Heart left ventricle (tissue), 16 donors: ENCODE data around the gene EMID1. TPM values are rescaled to one million over a fixed set of nuclear protein-coding genes. Genes with fewer than 3 reads are reported as not detected.

Experiments
- ATAC-seq, 4 donors: fragments of 200-7000 bp; cut with Tn5 transposase; one replicate each; pipeline ENCODE4 v1.9.1; 2020 to 2022; ENCODE audit warnings: moderate library complexity in 4 of 4, mild to moderate bottlenecking in 3 of 4, moderate number of reproducible peaks in 1 of 4
- DNase-seq, 5 donors: peaks; one replicate each; pipeline ENCODE4 v3.0.0-alpha.2; 2020
- H3K27ac ChIP-seq, 12 donors: fragments of 200-600 bp; sonication (generic) in 4 of 12; one replicate each; pipeline versions ENCODE4 v1.5.0 to v1.8.0; 2016 to 2022; ENCODE audit warnings: mild to moderate bottlenecking in 2 of 12
- H3K27me3 ChIP-seq, 9 donors: fragments of 200-600 bp; sonication (generic) in 2 of 9; one replicate each; pipeline versions ENCODE4 v1.5.1 to v1.8.0; 2016 to 2022; ENCODE audit warnings: mild to moderate bottlenecking in 3 of 9
- H3K36me3 ChIP-seq, 9 donors: fragments of 200-600 bp; sonication (generic) in 2 of 9; one replicate each; pipeline versions ENCODE4 v1.5.0 to v1.8.0; 2018 to 2022; ENCODE audit warnings: mild to moderate bottlenecking in 2 of 9
- H3K4me1 ChIP-seq, 12 donors: fragments of 200-600 bp; sonication (generic) in 4 of 12; one replicate each; pipeline versions ENCODE4 v1.5.0 to v1.8.0; 2016 to 2022; ENCODE audit warnings: mild to moderate bottlenecking in 3 of 12
- H3K4me3 ChIP-seq, 12 donors: fragments of 200-600 bp; sonication (generic) in 4 of 12; one replicate each; pipeline versions ENCODE4 v1.5.0 to v1.8.0; 2017 to 2022; ENCODE audit warnings: mild to moderate bottlenecking in 9 of 12, moderate library complexity in 4 of 12
- H3K9me3 ChIP-seq, 12 donors: fragments of 200-600 bp; sonication (generic) in 4 of 12; one replicate each; pipeline versions ENCODE4 v1.5.0 to v1.8.0; 2016 to 2022; ENCODE audit warnings: mild to moderate bottlenecking in 1 of 12
- POLR2A ChIP-seq, 2 donors: fragments of 450-650 bp; IDR thresholded peaks; one replicate each; pipeline ENCODE4 v1.6.1; 2017; ENCODE audit warnings: antibody characterized with exemption in 2 of 2, mild to moderate bottlenecking in 2 of 2, moderate library complexity in 2 of 2
- whole genome bisulfite sequencing, 4 donors: extraction: QIAGEN DNeasy Blood & Tissue Kit in 2 of 4; methylation state at CpG; one replicate each; pipeline versions ENCODE4 v1.1.5 to v1.1.7; 2013 to 2018; 5-methylcytosine and 5-hydroxymethylcytosine counted together
- intact Hi-C, 10 donors: fragments of 100-400 bp; cut with DNase I; formaldehyde crosslinking; loops; one replicate each; pipeline versions ENCODE4 v1.11.1 to v1.14.2; 2022
- polyA plus RNA-seq, 2 donors: library from polyadenylated mRNA; stranded (reverse); fragments of 200-250 nt; gene quantifications; one replicate each; pipeline ENCODE4 v1.2.3, GENCODE V29; 2013
- total RNA-seq, 9 donors: library from RNA; depleted of rRNA in 2 of 9; stranded (reverse); fragments of >200 nt in 2 of 9; fragmentation: NEBNext Ultra II Directional in 3 of 9; extraction: Animal tissue kit (Norgen Biotek cat#: 25700) in 3 of 9; gene quantifications; one replicate each; pipeline versions ENCODE4 v1.1.0 to v1.2.4, GENCODE V29; 2016 to 2023
- TF ChIP-seq, protein P1 (sequence below), 12 donors: fragments of 200-600 bp; sonication (generic) in 4 of 12; IDR thresholded peaks; one replicate each; pipeline versions ENCODE4 v1.5.0 to v1.8.0; 2018 to 2022; ENCODE audit warnings: antibody characterized with exemption in 12 of 12, mild to moderate bottlenecking in 5 of 12
- donor health status: ischemic (EF 13 %, LVEDD 7.1; RV severe dilation, severe dysfunction).
- donor health status: healthy with polysubstance abuse.
- donor health status: DM: no; HTN: yes; CAD: no.
- donor health status: DM: no; HTN: no; CAD: no.
- donor health status: ischemic (EF 25% LVEDD 6.9; RV normal size, moderate dysfunction).
- donor health status: ischemic (EF 25% LVEDD 5.7; RV mildly dilated, moderate dysfunction).
- donor health status: healthy.
- donor health status: DM: yes; HTN: yes; CAD: no.
- donor health status: ischemic (EF 35%, LVEDD 5.7; RV mildly dilated, moderate dysfunction).
- donor health status: nonischemic (EF 11% LVEDD 7.7; RV severe dilation, severe dysfunction).
- donor health status: DM: yes; HTN: yes; CAD: no.
- donor health status: PGD.
- donor health status: ischemic (EF 29% LVEDD 5.4; RV normal size, mild dysfunction).
- donor health status: nonischemic (EF 23%, LVEDD 6.1; RV moderate dilation, normal function).

EMID1 gene
- total and polyA plus RNA-seq, 11 donors: 0.16 to 1.5 (median 0.32) TPM; not detected in 2

DNA sequence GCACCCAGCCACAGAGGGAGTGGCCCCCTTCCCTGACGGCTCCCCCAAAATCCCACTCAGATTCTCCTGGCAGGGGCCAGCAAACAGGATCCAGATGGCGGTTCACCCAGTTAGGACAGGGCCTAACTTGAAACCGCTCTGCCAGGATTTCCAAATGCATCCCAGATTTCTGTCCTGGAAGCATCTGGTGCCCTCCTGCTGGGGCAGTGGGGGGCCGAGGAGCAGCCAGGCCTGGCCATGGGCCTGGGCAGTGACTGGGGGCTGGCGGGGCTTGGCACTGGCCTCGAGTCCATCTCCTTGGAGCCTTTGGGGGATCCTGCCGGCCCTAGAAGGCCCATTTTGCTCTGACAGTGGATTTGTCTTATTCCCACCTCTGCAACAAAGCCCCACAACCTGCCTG is 17.9 kb upstream of the EMID1 start:
- 67 to 88% (median 84%) methylated on average over 1 to 7 of the region's 7 CpGs for WGBS, 4 donors

DNA sequence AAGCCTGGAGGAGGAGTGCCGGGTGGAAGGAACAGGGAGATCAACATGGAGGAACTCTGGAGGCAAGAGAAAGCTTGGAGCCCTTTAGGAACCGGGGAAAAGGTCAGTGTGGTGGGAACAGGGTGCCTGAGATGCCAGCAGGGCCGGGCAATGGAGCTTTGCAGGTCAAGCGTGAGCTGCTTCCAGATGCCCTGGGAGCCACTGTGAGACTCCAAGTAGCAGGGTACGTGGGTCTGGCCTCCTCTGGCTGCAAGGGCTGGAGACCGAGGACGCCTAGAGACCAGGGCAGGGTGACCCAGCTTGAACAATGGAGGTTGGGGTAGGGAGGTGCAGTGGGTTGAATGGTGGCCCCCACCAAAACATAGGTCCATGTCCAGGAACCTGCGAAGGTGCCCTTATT is 15.6 kb upstream of the EMID1 start:
- Histone ChIP-seq H3K27me3 (no peaks in the 10 kb centered on the region), H3K4me1 (peaks cover 0 to 1% (median 0%) of the 10 kb centered on the region in 12 donors), H3K4me3 (no peak overlapping the region), H3K9me3 (peaks cover 0 to 7% (median 0%) of the 10 kb centered on the region in 12 donors), H3K36me3 (no peaks in the 10 kb centered on the region), H3K27ac (no peak overlapping the region)
- TF ChIP-seq, protein P1, sequence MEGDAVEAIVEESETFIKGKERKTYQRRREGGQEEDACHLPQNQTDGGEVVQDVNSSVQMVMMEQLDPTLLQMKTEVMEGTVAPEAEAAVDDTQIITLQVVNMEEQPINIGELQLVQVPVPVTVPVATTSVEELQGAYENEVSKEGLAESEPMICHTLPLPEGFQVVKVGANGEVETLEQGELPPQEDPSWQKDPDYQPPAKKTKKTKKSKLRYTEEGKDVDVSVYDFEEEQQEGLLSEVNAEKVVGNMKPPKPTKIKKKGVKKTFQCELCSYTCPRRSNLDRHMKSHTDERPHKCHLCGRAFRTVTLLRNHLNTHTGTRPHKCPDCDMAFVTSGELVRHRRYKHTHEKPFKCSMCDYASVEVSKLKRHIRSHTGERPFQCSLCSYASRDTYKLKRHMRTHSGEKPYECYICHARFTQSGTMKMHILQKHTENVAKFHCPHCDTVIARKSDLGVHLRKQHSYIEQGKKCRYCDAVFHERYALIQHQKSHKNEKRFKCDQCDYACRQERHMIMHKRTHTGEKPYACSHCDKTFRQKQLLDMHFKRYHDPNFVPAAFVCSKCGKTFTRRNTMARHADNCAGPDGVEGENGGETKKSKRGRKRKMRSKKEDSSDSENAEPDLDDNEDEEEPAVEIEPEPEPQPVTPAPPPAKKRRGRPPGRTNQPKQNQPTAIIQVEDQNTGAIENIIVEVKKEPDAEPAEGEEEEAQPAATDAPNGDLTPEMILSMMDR (IDR thresholded peaks at IDR 0.05): no peak
- TF ChIP-seq POLR2A (IDR thresholded peaks at IDR 0.05): no peak
- no peak for DNase-seq
- no peak for ATAC-seq
- intact Hi-C loops: no loop called here
- 84 to 89% (median 87%) methylated on average over 8 of the region's 8 CpGs for WGBS, 4 donors

More for the DNA sequence above, 17.9 kb upstream of the EMID1 start:
- DNase-seq (no peak), ATAC-seq (no peak)
- Histone ChIP-seq H3K9me3 (no peaks in the 10 kb centered on the region), H3K4me3 (no peak overlapping the region), H3K27ac (no peak overlapping the region), H3K27me3 (no peaks in the 10 kb centered on the region), H3K4me1 (no peaks in the 10 kb centered on the region), H3K36me3 (no peaks in the 10 kb centered on the region)
- no peak for TF ChIP-seq POLR2A (IDR thresholded peaks at IDR 0.05)
- TF ChIP-seq, protein P1 (IDR thresholded peaks at IDR 0.05): no peak
- intact Hi-C loops: no loop called here

DNA sequence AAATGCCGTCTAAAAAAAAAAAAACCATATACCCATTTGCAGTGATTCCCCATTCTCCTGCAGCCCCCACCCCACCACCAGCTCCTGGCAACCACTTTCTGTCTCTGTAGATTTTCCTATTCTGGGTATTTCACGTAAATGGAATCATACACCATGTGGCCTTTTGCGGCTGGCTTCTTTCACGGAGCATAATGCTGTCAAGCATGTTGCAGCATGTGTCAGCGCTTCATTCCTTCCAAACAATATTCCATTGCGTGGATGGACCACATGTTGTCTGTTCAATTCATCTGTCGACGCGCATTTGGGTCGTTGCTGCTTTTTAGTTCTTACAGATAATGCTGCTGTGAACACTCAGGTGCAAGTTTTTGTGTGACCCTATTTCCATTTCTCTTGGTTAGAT is 14.8 kb upstream of the EMID1 start:
- Histone ChIP-seq H3K9me3 (peaks cover 0 to 7% (median 0%) of the 10 kb centered on the region in 12 donors), H3K4me3 (no peak overlapping the region), H3K27me3 (no peaks in the 10 kb centered on the region), H3K4me1 (peaks cover 0 to 9% (median 0%) of the 10 kb centered on the region in 12 donors), H3K36me3 (no peaks in the 10 kb centered on the region), H3K27ac (no peak overlapping the region)
- intact Hi-C loops: no loop called here
- DNase-seq: no peak
- ATAC-seq: no peak
- WGBS, 4 donors: 75 to 83% (median 79%) methylated on average over 10 of the region's 10 CpGs
- no peak for TF ChIP-seq POLR2A (IDR thresholded peaks at IDR 0.05)

DNA sequence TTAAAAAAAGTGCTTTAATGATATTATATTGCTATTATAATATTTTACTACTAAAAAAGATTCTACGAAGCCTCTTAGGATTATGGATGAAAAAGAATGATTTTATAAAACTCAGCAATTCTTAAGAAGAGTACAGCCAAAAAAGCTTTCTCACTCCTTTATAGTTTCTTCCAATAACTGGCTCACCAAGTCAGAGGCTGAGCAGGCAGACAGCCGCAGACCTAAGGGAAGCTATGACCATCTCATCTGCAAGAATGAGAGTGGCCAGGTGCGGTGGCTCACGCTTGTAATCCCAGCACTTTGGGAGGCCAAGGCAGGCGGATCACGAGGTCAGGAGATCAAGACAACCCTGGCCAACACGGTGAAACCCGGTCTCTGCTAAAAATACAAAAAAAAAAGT is 12.7 kb upstream of the EMID1 start:
- ATAC-seq: no peak
- Histone ChIP-seq H3K9me3 (peaks cover 0 to 7% (median 0%) of the 10 kb centered on the region in 12 donors), H3K27me3 (no peaks in the 10 kb centered on the region), H3K4me3 (no peak overlapping the region), H3K36me3 (no peaks in the 10 kb centered on the region), H3K27ac (no peak overlapping the region), H3K4me1 (peaks cover 0 to 11% (median 0%) of the 10 kb centered on the region in 12 donors)
- intact Hi-C loops: no loop called here
- no peak for DNase-seq
- 90 to 95% (median 91%) methylated on average over 8 of the region's 8 CpGs for WGBS, 4 donors
- no peak for TF ChIP-seq POLR2A (IDR thresholded peaks at IDR 0.05)
- TF ChIP-seq, protein P1 (IDR thresholded peaks at IDR 0.05): no peak

DNA sequence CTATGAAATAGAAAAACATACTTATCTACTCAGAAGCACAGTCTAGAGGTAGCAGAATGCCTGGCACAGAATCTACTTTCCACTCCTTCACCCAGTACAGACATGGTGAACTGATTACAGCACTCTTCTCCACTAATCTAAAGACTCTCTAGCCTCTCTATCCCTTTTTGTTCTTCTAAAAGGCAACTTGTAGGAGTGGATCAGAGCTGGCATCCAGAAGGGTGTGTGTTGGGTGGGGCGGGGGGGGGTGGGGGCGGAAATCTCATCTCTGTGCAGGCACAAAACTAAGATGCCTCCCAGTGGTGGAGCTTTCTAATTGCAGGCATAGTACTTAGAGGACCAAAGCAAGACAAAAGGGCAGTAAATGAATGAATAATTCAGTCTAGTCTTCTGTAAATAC is 11.5 kb upstream of the EMID1 start:
- no peak for DNase-seq
- Histone ChIP-seq H3K4me3 (no peak overlapping the region), H3K4me1 (peaks cover 0 to 11% (median 0%) of the 10 kb centered on the region in 12 donors), H3K27ac (no peak overlapping the region), H3K27me3 (no peaks in the 10 kb centered on the region), H3K36me3 (no peaks in the 10 kb centered on the region), H3K9me3 (peaks cover 0 to 10% (median 0%) of the 10 kb centered on the region in 12 donors)
- no peak for TF ChIP-seq POLR2A (IDR thresholded peaks at IDR 0.05)
- TF ChIP-seq, protein P1 (IDR thresholded peaks at IDR 0.05): no peak
- intact Hi-C loops: no loop called here
- whole genome bisulfite sequencing, 4 donors: 79 to 95% (median 86%) methylated on average over 2 of the region's 2 CpGs
- ATAC-seq: no peak
